NCI-H1092 (cell line): ENCODE data around the gene LIF.
"Not testable (repeated sequence)": the region's sequence is repeated elsewhere in the genome, so short reads cannot be mapped to it uniquely, and the experiment has no call there.

Experiments
- DNase-seq: peaks from one replicate; lab custom pipeline; 2025; lab: John Stamatoyannopoulos, UW

LIF gene

GRCh38 chr22:30224161-30224857, 22.2 kb downstream of the LIF start:
- DNase-seq, result no peak

GRCh38 chr22:30223303-30223702, 23.3 kb downstream of the LIF start:
- DNase-seq, result no peak

- no peak for DNase-seq
These were observed 24.2 kb downstream of the LIF start for GRCh38 chr22:30222321-30222720.

GRCh38 chr22:30221121-30221992, 25.2 kb downstream of the LIF start:
- no peak for DNase-seq

- DNase-seq, result no peak
These were observed 26.1 kb downstream of the LIF start for GRCh38 chr22:30220338-30221012.

GRCh38 chr22:30219668-30220278, 26.8 kb downstream of the LIF start:
- DNase-seq, result no peak

GRCh38 chr22:30219049-30219654, 27.4 kb downstream of the LIF start:
- DNase-seq, result no peak

- DNase-seq, result no peak
These were observed 28.6 kb downstream of the LIF start for GRCh38 chr22:30217698-30218560.

- DNase-seq, result no peak
These were observed 29.8 kb downstream of the LIF start for GRCh38 chr22:30216710-30217109.

- not testable (repeated sequence) for DNase-seq
These were observed 30.3 kb downstream of the LIF start for GRCh38 chr22:30216272-30216671.

- no peak for DNase-seq
These were observed 31.7 kb downstream of the LIF start for GRCh38 chr22:30214703-30215407.

GRCh38 chr22:30212996-30213441, 33.5 kb downstream of the LIF start:
- DNase-seq, result no peak

- DNase-seq, result no peak
These were observed 34.1 kb downstream of the LIF start for GRCh38 chr22:30212363-30212995.

GRCh38 chr22:30211124-30211820, 35.3 kb downstream of the LIF start:
- no peak for DNase-seq

- DNase-seq, result no peak
These were observed 36.2 kb downstream of the LIF start for GRCh38 chr22:30210235-30210909.

- no peak for DNase-seq
These were observed 36.9 kb downstream of the LIF start for GRCh38 chr22:30209642-30210041.

- DNase-seq, result no peak
These were observed 37.6 kb downstream of the LIF start for GRCh38 chr22:30208631-30209603.
